H9 (cell line): ENCODE measurements around the gene TULP3. TPM values are rescaled to one million over a fixed set of nuclear protein-coding genes. Genes with fewer than 3 reads are reported as not detected.

Source experiments
- DNase-seq: peaks from one replicate; pipeline ENCODE4 v3.0.0-alpha.2; 2017
- H2AFZ ChIP-seq: one replicate; pipeline ENCODE4 v1.6.1; 2013; ENCODE audit warnings: mild to moderate bottlenecking, low read length, control low read depth, moderate library complexity
- H2AK5ac ChIP-seq: 2 replicates; pipeline ENCODE4 v1.6.1; 2013; ENCODE audit warnings: low read length, control low read depth, mixed read lengths; ENCODE audit not compliant: insufficient read length
- H2BK120ac ChIP-seq: one replicate; pipeline ENCODE4 v1.6.1; 2013; ENCODE audit warnings: low read depth, mild to moderate bottlenecking, low read length, control low read depth, inconsistent platforms; ENCODE audit not compliant: poor library complexity, severe bottlenecking
- H2BK12ac ChIP-seq: 2 replicates; pipeline ENCODE4 v1.6.1; 2013; ENCODE audit warnings: low read length, control low read depth, mixed read lengths, low read depth; ENCODE audit not compliant: insufficient read length
- H2BK15ac ChIP-seq: 2 replicates; pipeline ENCODE4 v1.6.1; 2013; ENCODE audit warnings: low read depth, low read length, control low read depth
- H2BK20ac ChIP-seq: one replicate; pipeline ENCODE4 v1.6.1; 2013; ENCODE audit warnings: low read depth, mild to moderate bottlenecking, low read length, control low read depth, inconsistent platforms; ENCODE audit not compliant: poor library complexity, severe bottlenecking
- H2BK5ac ChIP-seq: 2 replicates; pipeline ENCODE4 v1.6.1; 2013; ENCODE audit warnings: low read length, control low read depth, mixed read lengths; ENCODE audit not compliant: insufficient read length
- H3K14ac ChIP-seq: 2 replicates; pipeline ENCODE4 v1.6.1; 2013; ENCODE audit warnings: low read length, control low read depth; ENCODE audit not compliant: insufficient read depth
- H3K18ac ChIP-seq: 2 replicates; pipeline ENCODE4 v1.6.1; 2013; ENCODE audit warnings: low read depth, mild to moderate bottlenecking, mixed read lengths, low read length, control low read depth; ENCODE audit not compliant: insufficient read length
- H3K23ac ChIP-seq: 2 replicates; pipeline ENCODE4 v1.6.1; 2013; ENCODE audit warnings: low read length, control low read depth, mixed read lengths, low read depth; ENCODE audit not compliant: insufficient read length
- H3K23me2 ChIP-seq: 2 replicates; pipeline ENCODE4 v1.6.1; 2013; ENCODE audit warnings: low read depth, mild to moderate bottlenecking, mixed read lengths, low read length, control low read depth; ENCODE audit not compliant: insufficient read length, poor library complexity, severe bottlenecking
- H3K27ac ChIP-seq: 2 replicates; pipeline ENCODE4 v1.5.1; 2013; ENCODE audit warnings: low read length, control low read depth, mixed read lengths, low read depth; ENCODE audit not compliant: insufficient read length
- H3K27me3 ChIP-seq: 2 replicates; pipeline ENCODE4 v1.6.1; 2013; ENCODE audit warnings: low read length, control low read depth, inconsistent platforms; ENCODE audit not compliant: insufficient read depth
- H3K4ac ChIP-seq: 2 replicates; pipeline ENCODE4 v1.6.1; 2013; ENCODE audit warnings: low read depth, mild to moderate bottlenecking, control low read depth, inconsistent platforms, low read length, moderate library complexity
- H3K4me1 ChIP-seq: 2 replicates; pipeline ENCODE4 v1.6.1; 2013; ENCODE audit warnings: low read length, control low read depth, inconsistent platforms; ENCODE audit not compliant: insufficient read depth
- H3K4me2 ChIP-seq: 2 replicates; pipeline ENCODE4 v1.6.1; 2013; ENCODE audit warnings: low read length, control low read depth, mixed read lengths; ENCODE audit not compliant: insufficient read length, insufficient read depth
- H3K56ac ChIP-seq: 2 replicates; pipeline ENCODE4 v1.6.1; 2013; ENCODE audit warnings: low read depth, mild to moderate bottlenecking, mixed read lengths, low read length, control low read depth; ENCODE audit not compliant: insufficient read length
- H3K79me1 ChIP-seq: 2 replicates; pipeline ENCODE4 v1.6.1; 2013; ENCODE audit warnings: low read depth, mild to moderate bottlenecking, moderate library complexity, low read length, control low read depth, inconsistent platforms; ENCODE audit not compliant: insufficient read depth, poor library complexity, severe bottlenecking
- H3K79me2 ChIP-seq: 2 replicates; pipeline ENCODE4 v1.6.1; 2013; ENCODE audit warnings: low read length, control low read depth, inconsistent platforms; ENCODE audit not compliant: insufficient read depth
- H3K9ac ChIP-seq: 2 replicates; pipeline ENCODE4 v1.6.1; 2013; ENCODE audit warnings: low read length, control low read depth, mixed read lengths; ENCODE audit not compliant: insufficient read length; ENCODE audit errors: extremely low read depth
- H3K9me3 ChIP-seq: one replicate; pipeline ENCODE4 v1.6.1; 2013; ENCODE audit warnings: low read depth, low read length, inconsistent platforms; ENCODE audit not compliant: control insufficient read depth
- H3T11ph ChIP-seq: one replicate; pipeline ENCODE4 v1.6.1; 2013; ENCODE audit warnings: mild to moderate bottlenecking, low read length, control low read depth, inconsistent platforms
- H4K20me1 ChIP-seq: one replicate; pipeline ENCODE4 v1.6.1; 2013; ENCODE audit not compliant: control insufficient read depth, insufficient read length, insufficient read depth
- H4K5ac ChIP-seq: 2 replicates; pipeline ENCODE4 v1.6.1; 2013; ENCODE audit warnings: low read depth, mild to moderate bottlenecking, mixed read lengths, low read length, control low read depth; ENCODE audit not compliant: insufficient read length
- H4K8ac ChIP-seq: replicated peaks from 2 replicates; pipeline ENCODE4 v1.6.1; 2013; ENCODE audit warnings: low read length, control low read depth, mixed read lengths, low read depth; ENCODE audit not compliant: insufficient read length
- H4K91ac ChIP-seq: 2 replicates; pipeline ENCODE4 v1.6.1; 2013; ENCODE audit warnings: low read depth, mild to moderate bottlenecking, moderate library complexity, mixed read lengths, low read length, control low read depth; ENCODE audit not compliant: insufficient read length
- H3K27ac Mint-ChIP-seq, 3 experiments: 2 replicates in 2 of 3; 3 replicates in 1 of 3; pipeline ENCODE4 v1.8.0; 2020 to 2021; ENCODE audit warnings: mixed read lengths in 3 of 3, mild to moderate bottlenecking in 1 of 3, moderate library complexity in 1 of 3
- H3K27me3 Mint-ChIP-seq: 2 replicates; pipeline ENCODE4 v1.8.0; 2021; ENCODE audit warnings: low read depth, mild to moderate bottlenecking, moderate library complexity, mixed read lengths
- H3K36me3 Mint-ChIP-seq, 3 experiments: 2 replicates in 2 of 3; 3 replicates in 1 of 3; pipeline ENCODE4 v1.8.0; 2020 to 2021; ENCODE audit warnings: low read depth in 3 of 3, mixed read lengths in 3 of 3; ENCODE audit not compliant: insufficient read depth in 1 of 3
- H3K4me1 Mint-ChIP-seq, 2 experiments: 2 replicates each; pipeline ENCODE4 v1.8.0; 2020; ENCODE audit warnings: mixed read lengths in 2 of 2
- H3K4me3 Mint-ChIP-seq, 2 experiments: 2 replicates in 1 of 2; 3 replicates in 1 of 2; pipeline ENCODE4 v1.8.0; 2020 to 2021; ENCODE audit warnings: mild to moderate bottlenecking in 2 of 2, mixed read lengths in 2 of 2, moderate library complexity in 1 of 2
- H3K9me3 Mint-ChIP-seq, 2 experiments: 2 replicates in 1 of 2; 3 replicates in 1 of 2; pipeline ENCODE4 v1.8.0; 2020; ENCODE audit warnings: mild to moderate bottlenecking in 2 of 2, mixed read lengths in 2 of 2, moderate library complexity in 1 of 2
- CTCF ChIP-seq: fragments of 200-600 bp; sonication (generic); conservative IDR thresholded peaks from 3 replicates; pipeline ENCODE4 v1.8.0; 2021; ENCODE audit warnings: antibody characterized with exemption, mild to moderate bottlenecking
- WGBS: extraction: QIAGEN DNeasy Blood & Tissue Kit; methylation state at CpG from one replicate; pipeline ENCODE4 v1.1.7; 2013; ENCODE audit warnings: missing lambda C conversion rate, low lambda C conversion rate, mixed read lengths; ENCODE audit not compliant: insufficient read length; ENCODE audit errors: extremely low coverage; 5-methylcytosine and 5-hydroxymethylcytosine counted together
- total RNA-seq: library from RNA; stranded (reverse); gene quantifications from 2 replicates; pipeline ENCODE4 v1.2.1, GENCODE V29; 2021

Gene TULP3
- total RNA-seq, 1 experiment from 2014 or later, result 22.3 TPM

- no peak overlapping the region for H3K56ac ChIP-seq
- H2BK12ac ChIP-seq, result no peak overlapping the region
- H2AK5ac ChIP-seq, result no peak overlapping the region
- H4K8ac ChIP-seq, result no peak overlapping the region
- no peak overlapping the region for H3K23ac ChIP-seq
- no peak overlapping the region for H3K4ac ChIP-seq
- no peak for TF ChIP-seq CTCF
- H3K79me2 ChIP-seq, result peaks cover 33% of the 10 kb centered on the region; the same call in 1 of the 2 replicates
- no peak overlapping the region for H2BK5ac ChIP-seq
- no peaks in the 10 kb centered on the region for H3K79me1 ChIP-seq
- peaks cover 3% of the 10 kb centered on the region for H4K20me1 ChIP-seq
- Mint-ChIP-seq H3K36me3 (peaks cover 8 to 31% (median 11%) of the 10 kb centered on the region in 3 experiments), H3K27ac (no peak overlapping the region; a peak in 1 of 7 replicates), H3K4me1 (peaks cover 53 to 57% of the 10 kb centered on the region in 2 experiments), H3K9me3 (no peaks in the 10 kb centered on the region; a peak in 1 of 5 replicates), H3K4me3 (peak overlapping the region; percentile 83 to 91), H3K27me3 (peaks cover 6% of the 10 kb centered on the region)
- no peak overlapping the region for H3K27ac ChIP-seq
- no peak overlapping the region for H2BK15ac ChIP-seq
- H3T11ph ChIP-seq, result no peak overlapping the region
- DNase-seq, result no peak
- H3K14ac ChIP-seq, result no peak overlapping the region
- no peak overlapping the region for H3K9ac ChIP-seq
- no peak overlapping the region for H4K5ac ChIP-seq
- H2BK20ac ChIP-seq, result no peak overlapping the region
- H2AFZ ChIP-seq, result no peak overlapping the region
- peaks cover 23% of the 10 kb centered on the region for H3K23me2 ChIP-seq
- H3K18ac ChIP-seq, result no peak overlapping the region
- H4K91ac ChIP-seq, result no peak overlapping the region
- peak overlapping the region; percentile 91 for H3K4me2 ChIP-seq
- H2BK120ac ChIP-seq, result no peak overlapping the region
- H3K27me3 ChIP-seq, result no peaks in the 10 kb centered on the region
- WGBS, result no CpG with 5 or more reads among the region's 5 CpGs
- peaks cover 3% of the 10 kb centered on the region; the same call in 1 of the 2 replicates for H3K4me1 ChIP-seq
- no peaks in the 10 kb centered on the region for H3K9me3 ChIP-seq
Observed at GRCh38 chr12:2961705-2962104, 71.0 kb downstream of the TULP3 start.
